WTC11 (cell line): ENCODE data around the gene TMEM72.

ENCODE experiments used
- ARID4B ChIP-seq: sonication (generic); formaldehyde crosslinking; IDR thresholded peaks from 2 replicates; pipeline ENCODE4 v1.8.0; 2023; ENCODE audit warnings: missing genetic modification reagents, mild to moderate bottlenecking, borderline replicate concordance
- CTCF ChIP-seq: fragments of 200-600 bp; IDR thresholded peaks from 2 replicates; pipeline ENCODE4 v1.8.0; 2022; ENCODE audit warnings: antibody characterized with exemption
- E2F4 ChIP-seq: sonication (generic); formaldehyde crosslinking; IDR thresholded peaks from 2 replicates; pipeline ENCODE4 v1.8.1; 2022; ENCODE audit warnings: low read depth, mild to moderate bottlenecking, moderate library complexity, missing genetic modification reagents, borderline replicate concordance
- NFE2L1 ChIP-seq: sonication (generic); formaldehyde crosslinking; IDR thresholded peaks from 2 replicates; pipeline ENCODE4 v1.8.1; 2023; ENCODE audit warnings: missing genetic modification reagents
- NR1H2 ChIP-seq: sonication (generic); formaldehyde crosslinking; IDR thresholded peaks from 2 replicates; pipeline ENCODE4 v1.9.0; 2021; ENCODE audit warnings: mild to moderate bottlenecking, moderate library complexity, missing genetic modification reagents
- ZNF121 ChIP-seq: sonication (generic); formaldehyde crosslinking; IDR thresholded peaks from 2 replicates; pipeline ENCODE4 v1.8.0; 2023; ENCODE audit warnings: missing genetic modification reagents

DNA sequence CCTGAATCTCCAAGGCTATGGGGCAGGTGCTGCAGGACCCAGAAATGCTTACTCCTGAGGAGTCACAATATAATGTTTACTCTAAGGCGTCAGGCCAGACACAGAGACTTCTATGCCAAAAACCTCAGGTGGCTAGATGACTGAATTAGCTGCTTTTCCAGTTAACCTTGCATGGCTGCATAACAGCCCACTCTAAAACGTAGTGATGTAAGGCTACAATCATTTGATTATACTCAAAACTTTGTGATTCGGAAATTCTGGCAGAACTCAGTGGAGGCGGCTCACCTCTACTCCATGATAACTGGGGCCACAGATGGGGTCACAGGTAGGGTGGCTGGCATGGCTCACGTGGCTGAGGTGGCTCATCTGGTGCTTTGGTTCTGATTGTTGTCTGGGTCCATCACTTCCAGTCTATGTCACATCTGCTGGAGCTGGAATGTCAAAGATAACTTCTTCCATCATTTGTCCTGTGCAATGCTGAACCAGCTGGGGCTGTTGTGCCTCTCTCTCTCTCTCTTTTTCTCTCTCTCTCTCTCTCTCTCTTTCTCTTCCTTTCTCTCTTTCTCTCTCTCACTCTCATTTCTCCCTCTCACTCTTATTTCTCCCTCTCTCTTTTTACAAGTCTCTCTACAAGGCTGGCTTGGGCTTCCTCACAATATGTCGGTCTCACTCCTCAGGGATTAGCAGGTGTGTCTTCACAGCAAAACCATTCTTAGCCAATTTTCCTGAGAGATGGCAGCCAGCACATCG is 11.8 kb downstream of the TMEM72 start:
- TF ChIP-seq CTCF (no peak), ZNF121 (CRISPR knock-in tag) (no peak), NR1H2 (no peak), ARID4B (CRISPR knock-in tag) (no peak), E2F4 (CRISPR knock-in tag) (no peak), NFE2L1 (CRISPR knock-in tag) (no peak)
